K562 (cell line): ENCODE measurements around the gene DDX23. TPM values are rescaled to one million over a fixed set of nuclear protein-coding genes. Genes with fewer than 3 reads are reported as not detected.

Source experiments
- ATAC-seq: fragments of 200-7000 bp; cut with Tn5 transposase; 3 replicates; pipeline ENCODE4 v1.9.1; 2020; ENCODE audit warnings: moderate library complexity
- BruUV-seq: library from RNA; stranded (reverse); fragments of 400-500 nt; replicated peaks from 2 replicates; lab custom pipeline; 2021; lab: Mats Ljungman, UMichigan
- CTCF ChIA-PET: fragments of 300-600 bp; formaldehyde crosslinking; extraction: SDS; loops from one replicate; lab custom pipeline; 2021; ENCODE audit warnings: low intra/inter-chr PET ratio; lab: Yijun Ruan, JAX
- POLR2A ChIA-PET: fragments of 300-600, 350-650 bp; sonication (Branson Sonifier 250); formaldehyde crosslinking; extraction: SDS; loops from one replicate; lab custom pipeline; 2021; ENCODE audit warnings: antibody characterized with exemption, inconsistent platforms; lab: Yijun Ruan, JAX
- DNase-seq, 4 experiments: peaks; one replicate each; pipeline versions ENCODE4 v3.0.0 to v3.0.0-alpha.2; 2011 to 2018; ENCODE audit warnings: low spot score in 3 of 4, mixed read lengths in 3 of 4; ENCODE audit errors: extremely low read depth in 1 of 4
- FAIRE-seq: peaks from 2 replicates; lab custom pipeline; 2011; peaks lifted over from hg19 to GRCh38; lab: Jason Lieb, UNC
- H2AFZ ChIP-seq: 2 replicates; pipeline ENCODE4 v1.6.0; 2011; ENCODE audit warnings: low read depth, low read length, control low read depth, inconsistent platforms
- H3K27ac ChIP-seq: fragments of 200-600 bp; 3 replicates; pipeline ENCODE4 v1.8.0; 2011; ENCODE audit warnings: low read depth, mild to moderate bottlenecking, control low read depth, inconsistent platforms, low read length, moderate library complexity, mixed read lengths; ENCODE audit errors: extremely low read depth
- H3K27me3 ChIP-seq, 2 experiments: fragments of 300-600 bp in 1 of 2; 2 replicates in 1 of 2; 3 replicates in 1 of 2; pipeline versions ENCODE4 v1.6.0 to v1.8.0; 2011; ENCODE audit warnings: inconsistent platforms in 2 of 2, low read length in 2 of 2, mild to moderate bottlenecking in 1 of 2, mixed read lengths in 1 of 2, moderate library complexity in 1 of 2; ENCODE audit not compliant: control insufficient read depth in 2 of 2, insufficient read depth in 2 of 2
- H3K36me3 ChIP-seq: fragments of 300-600 bp; 3 replicates; pipeline ENCODE4 v1.8.0; 2011; ENCODE audit warnings: mild to moderate bottlenecking, low read length, inconsistent platforms; ENCODE audit not compliant: control insufficient read depth, insufficient read depth
- H3K4me1 ChIP-seq, 2 experiments: fragments of 200-600 bp in 1 of 2; replicated peaks in 1 of 2; 2 replicates in 1 of 2; 3 replicates in 1 of 2; pipeline versions ENCODE4 v1.5.1 to v1.8.0; 2011; ENCODE audit warnings: inconsistent platforms in 2 of 2, low read length in 2 of 2, mild to moderate bottlenecking in 1 of 2, mixed read lengths in 1 of 2, moderate library complexity in 1 of 2; ENCODE audit not compliant: control insufficient read depth in 2 of 2, insufficient read depth in 2 of 2
- H3K4me2 ChIP-seq: 2 replicates; pipeline ENCODE4 v1.6.1; 2011; ENCODE audit warnings: low read length, control low read depth, inconsistent platforms, mixed read lengths; ENCODE audit not compliant: insufficient read depth
- H3K4me3 ChIP-seq: fragments of 200-600 bp; sonication (generic), shearing (Covaris generic); 2 replicates; pipeline ENCODE4 v1.5.1; 2016; ENCODE audit warnings: control low read depth, inconsistent platforms
- H3K79me2 ChIP-seq: fragments of 200-600 bp; 3 replicates; pipeline ENCODE4 v1.8.0; 2011; ENCODE audit warnings: low read length, inconsistent platforms; ENCODE audit not compliant: control insufficient read depth, insufficient read depth
- H3K9ac ChIP-seq, 2 experiments: 2 replicates each; pipeline versions ENCODE4 v1.6.0 to v1.6.1; 2011; ENCODE audit warnings: low read depth in 2 of 2, low read length in 2 of 2, control low read depth in 1 of 2, inconsistent platforms in 1 of 2, mild to moderate bottlenecking in 1 of 2, mixed read lengths in 1 of 2; ENCODE audit not compliant: insufficient read depth in 1 of 2
- H3K9me1 ChIP-seq: one replicate; pipeline ENCODE4 v1.6.0; 2011; ENCODE audit warnings: inconsistent platforms, mild to moderate bottlenecking, low read length, moderate library complexity; ENCODE audit not compliant: control insufficient read depth, insufficient read depth
- H3K9me3 ChIP-seq: replicated peaks from 2 replicates; pipeline ENCODE4 v1.5.1; 2011; ENCODE audit warnings: low read depth, low read length, inconsistent platforms; ENCODE audit not compliant: control insufficient read depth, insufficient read depth
- H4K20me1 ChIP-seq: replicated peaks from 2 replicates; pipeline ENCODE4 v1.6.1; 2011; ENCODE audit warnings: low read length, inconsistent platforms, mixed read lengths; ENCODE audit not compliant: control insufficient read depth, insufficient read depth
- GATA2 ChIP-seq: sonication (generic); formaldehyde crosslinking; IDR thresholded peaks from 2 replicates; pipeline ENCODE4 v1.4.0; 2020; ENCODE audit warnings: mild to moderate bottlenecking, missing genetic modification reagents
- NCOA2 ChIP-seq, 2 experiments: fragments of 450-650 bp; IDR thresholded peaks; 2 replicates each; pipeline ENCODE4 v1.6.1; 2018; ENCODE audit warnings: mild to moderate bottlenecking in 2 of 2, moderate library complexity in 1 of 2; ENCODE audit not compliant: partially characterized antibody in 2 of 2
- NRF1 ChIP-seq, 2 experiments: fragments of 450-650 bp; IDR thresholded peaks in 1 of 2; conservative IDR thresholded peaks in 1 of 2; 2 replicates each; pipeline ENCODE4 v1.6.1; 2014; ENCODE audit warnings: mild to moderate bottlenecking in 2 of 2
- STAT6 ChIP-seq: sonication (generic); formaldehyde crosslinking; IDR thresholded peaks from 2 replicates; pipeline ENCODE4 v1.8.1; 2023; ENCODE audit warnings: mild to moderate bottlenecking, missing genetic modification reagents
- TBL1XR1 ChIP-seq, 2 experiments: IDR thresholded peaks; 2 replicates each; pipeline ENCODE4 v1.6.1; 2012; ENCODE audit warnings: improper control_type of control experiment in 2 of 2, low read length in 2 of 2, mild to moderate bottlenecking in 1 of 2
- TFAM ChIP-seq: fragments of 250-450 bp; sonication (Bioruptor Pico); conservative IDR thresholded peaks from 2 replicates; pipeline ENCODE4 v1.5.0; 2021; ENCODE audit warnings: mild to moderate bottlenecking, moderate library complexity
- ZBTB33 ChIP-seq: sonication (generic); formaldehyde crosslinking; IDR thresholded peaks from 2 replicates; pipeline ENCODE4 v1.8.1; 2023; ENCODE audit warnings: mild to moderate bottlenecking, missing genetic modification reagents
- WGBS: fragments of 100-300 bp; shearing (Covaris generic); methylation state at CpG from one replicate; pipeline ENCODE4 v1.1.6; 2016; ENCODE audit warnings: low coverage, mixed read lengths; ENCODE audit not compliant: insufficient coverage; ENCODE audit errors: missing lambda C conversion rate; 5-methylcytosine and 5-hydroxymethylcytosine counted together
- in situ Hi-C: fragments of 300-500 bp; cut with MboI; formaldehyde crosslinking; loops from 4 replicates; pipeline ENCODE4 v1.15.0; 2018; ENCODE audit warnings: inconsistent platforms, mixed read lengths
- intact Hi-C: fragments of 100-400 bp; cut with micrococcal nuclease; formaldehyde crosslinking; loops from 2 replicates; pipeline ENCODE4 v1.14.2; 2022
- polyA plus RNA-seq, 8 experiments: library from polyadenylated mRNA; depleted of rRNA in 4 of 8; stranded (reverse) in 5 of 8; unstranded in 3 of 8; fragments of >200 nt; fragmentation: Nextera tagmentation in 2 of 8; fragmentation: Illumina TruSeq in 1 of 8; extraction: Ambion mirVana in 2 of 8; extraction: Trizol in 1 of 8; gene quantifications; 2 replicates each; pipeline versions ENCODE4 v1.2.1 to v1.2.3, GENCODE V29; 2011 to 2014; ENCODE audit warnings: inconsistent platforms in 1 of 8, missing spikeins in 1 of 8
- total RNA-seq, 7 experiments: library from RNA; depleted of rRNA in 6 of 7; stranded (reverse); fragments of >200 nt in 6 of 7; fragmentation: Illumina TruSeq in 2 of 7; extraction: Trizol in 2 of 7; gene quantifications; 2 replicates each; pipeline versions ENCODE4 v1.2.1 to v1.2.3, GENCODE V29; 2011 to 2021; ENCODE audit warnings: low replicate concordance in 1 of 7
- TF ChIP-seq, protein P1 (sequence below): fragments of 250-450 bp; sonication (Bioruptor Pico); IDR thresholded peaks from 2 replicates; pipeline ENCODE4 v1.8.0; 2022; ENCODE audit warnings: moderate library complexity, mild to moderate bottlenecking, inconsistent platforms
- TF ChIP-seq, protein P2 (sequence below): fragments of 250-450 bp; sonication (Bioruptor Pico); IDR thresholded peaks from 2 replicates; pipeline ENCODE4 v1.9.0; 2021; ENCODE audit warnings: mild to moderate bottlenecking, inconsistent platforms
- TF ChIP-seq, protein P3 (sequence below): fragments of 450-650 bp; IDR thresholded peaks from 2 replicates; pipeline ENCODE4 v1.6.1; 2018; ENCODE audit not compliant: partially characterized antibody

The DDX23 gene
- total and polyA plus RNA-seq, 9 of the 15 experiments (the other 6 are each of a cell fraction or from before 2014, with no cell fraction given) = 32.4 to 138 (median 104) TPM

DNA sequence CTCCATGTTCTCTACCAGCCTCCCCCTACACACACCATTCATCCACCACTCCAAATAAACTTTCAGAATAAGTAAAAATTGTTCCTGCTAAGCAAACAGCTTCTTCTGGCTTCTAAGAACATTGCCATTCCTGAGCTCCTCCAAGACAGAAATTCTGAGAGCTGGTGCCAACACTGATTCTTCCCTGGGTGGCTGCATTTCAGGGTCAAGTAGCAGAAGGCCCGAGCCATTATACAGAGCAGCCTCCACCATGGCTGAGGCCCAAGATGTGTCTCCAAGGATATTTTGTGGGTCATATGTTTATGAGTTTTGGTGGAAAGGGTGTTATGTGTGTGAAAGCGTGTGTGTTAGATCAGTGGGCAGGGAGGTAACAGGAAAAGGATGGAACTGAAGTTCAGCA is 17.2 kb upstream of the DDX23 start:
- POLR2A ChIA-PET = no interaction called here
- CTCF ChIA-PET = no interaction called here
- intact Hi-C loops = no loop called here
- TF ChIP-seq TFAM (CRISPR knock-in tag) = no peak
- TF ChIP-seq ZBTB33 (CRISPR knock-in tag) = no peak
- no peak for TF ChIP-seq NRF1 (conservative IDR thresholded peaks at IDR 0.05 in 1 of 2, IDR thresholded peaks at IDR 0.05 in 1 of 2)
- TF ChIP-seq STAT6 (CRISPR knock-in tag) = no peak
- no peak for TF ChIP-seq NCOA2 (IDR thresholded peaks at IDR 0.05; ENCODE audit: partially characterized antibody in 2 of 2)
- TF ChIP-seq GATA2 = no peak
- no peak for TF ChIP-seq TBL1XR1 (IDR thresholded peaks at IDR 0.05; ENCODE audit: low read length in 2 of 2)
- TF ChIP-seq, protein P1, sequence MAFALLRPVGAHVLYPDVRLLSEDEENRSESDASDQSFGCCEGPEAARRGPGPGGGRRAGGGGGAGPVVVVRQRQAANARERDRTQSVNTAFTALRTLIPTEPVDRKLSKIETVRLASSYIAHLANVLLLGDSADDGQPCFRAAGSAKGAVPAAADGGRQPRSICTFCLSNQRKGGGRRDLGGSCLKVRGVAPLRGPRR (CRISPR knock-in tag) = no peak
- TF ChIP-seq, protein P2, sequence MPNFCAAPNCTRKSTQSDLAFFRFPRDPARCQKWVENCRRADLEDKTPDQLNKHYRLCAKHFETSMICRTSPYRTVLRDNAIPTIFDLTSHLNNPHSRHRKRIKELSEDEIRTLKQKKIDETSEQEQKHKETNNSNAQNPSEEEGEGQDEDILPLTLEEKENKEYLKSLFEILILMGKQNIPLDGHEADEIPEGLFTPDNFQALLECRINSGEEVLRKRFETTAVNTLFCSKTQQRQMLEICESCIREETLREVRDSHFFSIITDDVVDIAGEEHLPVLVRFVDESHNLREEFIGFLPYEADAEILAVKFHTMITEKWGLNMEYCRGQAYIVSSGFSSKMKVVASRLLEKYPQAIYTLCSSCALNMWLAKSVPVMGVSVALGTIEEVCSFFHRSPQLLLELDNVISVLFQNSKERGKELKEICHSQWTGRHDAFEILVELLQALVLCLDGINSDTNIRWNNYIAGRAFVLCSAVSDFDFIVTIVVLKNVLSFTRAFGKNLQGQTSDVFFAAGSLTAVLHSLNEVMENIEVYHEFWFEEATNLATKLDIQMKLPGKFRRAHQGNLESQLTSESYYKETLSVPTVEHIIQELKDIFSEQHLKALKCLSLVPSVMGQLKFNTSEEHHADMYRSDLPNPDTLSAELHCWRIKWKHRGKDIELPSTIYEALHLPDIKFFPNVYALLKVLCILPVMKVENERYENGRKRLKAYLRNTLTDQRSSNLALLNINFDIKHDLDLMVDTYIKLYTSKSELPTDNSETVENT = no peak
- TF ChIP-seq, protein P3, sequence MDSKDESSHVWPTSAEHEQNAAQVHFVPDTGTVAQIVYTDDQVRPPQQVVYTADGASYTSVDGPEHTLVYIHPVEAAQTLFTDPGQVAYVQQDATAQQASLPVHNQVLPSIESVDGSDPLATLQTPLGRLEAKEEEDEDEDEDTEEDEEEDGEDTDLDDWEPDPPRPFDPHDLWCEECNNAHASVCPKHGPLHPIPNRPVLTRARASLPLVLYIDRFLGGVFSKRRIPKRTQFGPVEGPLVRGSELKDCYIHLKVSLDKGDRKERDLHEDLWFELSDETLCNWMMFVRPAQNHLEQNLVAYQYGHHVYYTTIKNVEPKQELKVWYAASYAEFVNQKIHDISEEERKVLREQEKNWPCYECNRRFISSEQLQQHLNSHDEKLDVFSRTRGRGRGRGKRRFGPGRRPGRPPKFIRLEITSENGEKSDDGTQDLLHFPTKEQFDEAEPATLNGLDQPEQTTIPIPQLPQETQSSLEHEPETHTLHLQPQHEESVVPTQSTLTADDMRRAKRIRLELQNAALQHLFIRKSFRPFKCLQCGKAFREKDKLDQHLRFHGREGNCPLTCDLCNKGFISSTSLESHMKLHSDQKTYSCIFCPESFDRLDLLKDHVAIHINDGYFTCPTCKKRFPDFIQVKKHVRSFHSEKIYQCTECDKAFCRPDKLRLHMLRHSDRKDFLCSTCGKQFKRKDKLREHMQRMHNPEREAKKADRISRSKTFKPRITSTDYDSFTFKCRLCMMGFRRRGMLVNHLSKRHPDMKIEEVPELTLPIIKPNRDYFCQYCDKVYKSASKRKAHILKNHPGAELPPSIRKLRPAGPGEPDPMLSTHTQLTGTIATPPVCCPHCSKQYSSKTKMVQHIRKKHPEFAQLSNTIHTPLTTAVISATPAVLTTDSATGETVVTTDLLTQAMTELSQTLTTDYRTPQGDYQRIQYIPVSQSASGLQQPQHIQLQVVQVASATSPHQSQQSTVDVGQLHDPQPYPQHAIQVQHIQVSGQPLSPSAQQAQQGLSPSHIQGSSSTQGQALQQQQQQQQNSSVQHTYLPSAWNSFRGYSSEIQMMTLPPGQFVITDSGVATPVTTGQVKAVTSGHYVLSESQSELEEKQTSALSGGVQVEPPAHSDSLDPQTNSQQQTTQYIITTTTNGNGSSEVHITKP = no peak

More for the DNA sequence above, 17.2 kb upstream of the DDX23 start:
- Histone ChIP-seq H3K36me3 (no peaks in the 10 kb centered on the region), H3K9ac (no peak overlapping the region), H3K27me3 (peaks cover 7 to 9% of the 10 kb centered on the region in 2 experiments; a peak in 4 of 5 replicates), H3K9me1 (no peaks in the 10 kb centered on the region), H3K4me1 (peaks cover 7 to 8% of the 10 kb centered on the region in 2 experiments; a peak in 3 of 5 replicates), H3K9me3 (no peaks in the 10 kb centered on the region), H3K4me3 (no peak overlapping the region), H2AFZ (0 out of 2 replicates have a peak overlapping the region, but pooled peaks have one; percentile 10), H3K79me2 (no peaks in the 10 kb centered on the region), H3K4me2 (no peak overlapping the region), H3K27ac (no peak overlapping the region), H4K20me1 (no peaks in the 10 kb centered on the region)
- WGBS = 38% methylated on average over 2 of the region's 2 CpGs
- DNase-seq (no peak), FAIRE-seq (no peak), ATAC-seq (no peak)
- BruUV-seq = no TSS peak
- in situ Hi-C loops = no loop called here
